ENCODE data around the gene SPACA5B. TPM values are rescaled to one million over a fixed set of nuclear protein-coding genes. Genes with fewer than 3 reads are reported as not detected.
"Not testable (repeated sequence)": the region's sequence is repeated elsewhere in the genome, so short reads cannot be mapped to it uniquely, and the experiment has no call there.

The SPACA5B gene
- polyA plus RNA-seq, 2 of the 4 experiments (the other 2 are of a cell fraction) = not detected

DNA sequence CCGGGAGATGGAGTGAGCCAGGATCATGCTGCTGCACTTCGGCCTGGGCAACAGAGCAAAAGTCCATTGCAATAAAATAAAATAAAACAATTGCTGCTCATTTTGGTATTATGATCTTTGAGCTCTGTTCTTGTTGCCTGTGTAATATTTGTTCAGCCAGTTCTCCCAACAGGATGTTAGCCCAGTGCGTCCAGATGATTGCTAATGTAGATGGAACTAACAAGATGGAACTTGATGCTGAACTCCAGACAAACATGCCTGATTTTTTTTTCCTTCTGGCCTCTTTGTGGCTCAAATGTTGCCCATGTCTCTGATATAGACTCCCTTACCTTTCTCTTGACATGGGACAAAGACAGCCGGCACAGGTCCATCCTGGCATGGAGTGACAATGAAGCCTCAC is 50.4 kb downstream of the SPACA5B start:
- no peak for FAIRE-seq
- no peak overlapping the region for H3K4me2 ChIP-seq
- ATAC-seq = no peak

DNA sequence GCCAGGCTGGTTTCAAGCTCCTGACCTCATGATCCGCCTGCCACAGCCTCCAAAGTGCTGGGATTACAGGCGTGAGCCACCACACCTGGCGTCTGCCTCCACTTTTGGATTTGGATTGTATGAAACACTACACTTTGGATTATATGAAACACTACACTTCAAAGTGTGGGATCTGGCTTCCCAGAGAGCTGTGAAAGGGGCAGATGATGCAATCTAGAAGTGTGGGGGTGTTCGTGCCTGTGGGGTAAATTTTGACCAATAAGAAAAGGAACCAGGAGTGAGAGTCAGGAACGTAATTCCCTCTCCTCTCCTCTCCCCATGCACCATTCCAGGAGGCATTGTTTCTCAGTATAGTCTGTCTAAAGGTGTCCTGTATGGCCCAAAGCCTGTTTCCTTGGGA is 51.5 kb downstream of the SPACA5B start:
- H3K4me2 ChIP-seq; H3K27ac ChIP-seq; ATAC-seq; H3K4me1 ChIP-seq; H3K4me3 ChIP-seq; CTCF ChIA-PET; FAIRE-seq; POLR2A ChIA-PET; H3K9me3 ChIP-seq; DNase-seq (ENCODE audit: low read depth in 1 of 2, low spot score in 1 of 2): not testable (repeated sequence)
- WGBS (ENCODE audit: missing lambda C conversion rate) = 15% methylated on average over 5 of the region's 5 CpGs

More for the DNA sequence above, 50.4 kb downstream of the SPACA5B start:
- no peak for DNase-seq (ENCODE audit: low read depth in 1 of 2, low spot score in 1 of 2)
- 52% methylated on average over 4 of the region's 4 CpGs for WGBS (ENCODE audit: missing lambda C conversion rate)
- CTCF ChIA-PET = no interaction called here
- Histone ChIP-seq H3K4me1 (no peaks in the 10 kb centered on the region), H3K27ac (no peak overlapping the region), H3K9me3 (no peaks in the 10 kb centered on the region), H3K4me3 (no peak overlapping the region)
- TF ChIP-seq, protein P1, sequence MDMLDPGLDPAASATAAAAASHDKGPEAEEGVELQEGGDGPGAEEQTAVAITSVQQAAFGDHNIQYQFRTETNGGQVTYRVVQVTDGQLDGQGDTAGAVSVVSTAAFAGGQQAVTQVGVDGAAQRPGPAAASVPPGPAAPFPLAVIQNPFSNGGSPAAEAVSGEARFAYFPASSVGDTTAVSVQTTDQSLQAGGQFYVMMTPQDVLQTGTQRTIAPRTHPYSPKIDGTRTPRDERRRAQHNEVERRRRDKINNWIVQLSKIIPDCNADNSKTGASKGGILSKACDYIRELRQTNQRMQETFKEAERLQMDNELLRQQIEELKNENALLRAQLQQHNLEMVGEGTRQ (IDR thresholded peaks at IDR 0.05) = no peak
- TF ChIP-seq RFX5 (IDR thresholded peaks at IDR 0.05) = no peak
- no peak for TF ChIP-seq RARB (CRISPR knock-in tag; IDR thresholded peaks at IDR 0.05)
- no peak for TF ChIP-seq HMGXB4 (CRISPR knock-in tag; IDR thresholded peaks at IDR 0.05; ENCODE audit: borderline replicate concordance)
- TF ChIP-seq BCL3 (IDR thresholded peaks at IDR 0.05) = no peak
- no peak for TF ChIP-seq SMC3 (IDR thresholded peaks at IDR 0.05)
- no peak for TF ChIP-seq MYC (IDR thresholded peaks at IDR 0.05; ENCODE audit: borderline replicate concordance, low read length)
- TF ChIP-seq, protein P2, sequence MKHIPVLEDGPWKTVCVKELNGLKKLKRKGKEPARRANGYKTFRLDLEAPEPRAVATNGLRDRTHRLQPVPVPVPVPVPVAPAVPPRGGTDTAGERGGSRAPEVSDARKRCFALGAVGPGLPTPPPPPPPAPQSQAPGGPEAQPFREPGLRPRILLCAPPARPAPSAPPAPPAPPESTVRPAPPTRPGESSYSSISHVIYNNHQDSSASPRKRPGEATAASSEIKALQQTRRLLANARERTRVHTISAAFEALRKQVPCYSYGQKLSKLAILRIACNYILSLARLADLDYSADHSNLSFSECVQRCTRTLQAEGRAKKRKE (CRISPR knock-in tag; IDR thresholded peaks at IDR 0.05; ENCODE audit: low read depth) = no peak
- no peak for TF ChIP-seq EP300 (IDR thresholded peaks at IDR 0.05)
- no peak for TF ChIP-seq GATA3 (IDR thresholded peaks at IDR 0.05; ENCODE audit: borderline replicate concordance)
- no peak for TF ChIP-seq POLR2AphosphoS2 (conservative IDR thresholded peaks at IDR 0.05; ENCODE audit: low read length)
- POLR2A ChIA-PET = no interaction called here

Small RNAs within 50 kb of the gene (small RNA-seq; reads per million reads assigned to genes)
- gene AC245047.7 = 0 reads per million in 6 experiments
- 0 to 2.3 (median 0.08) reads per million in 6 experiments for gene RNU6-707P

Other genes starting within 250 kb of the SPACA5B start
- gene ZNF182, start 126.6 kb upstream of the SPACA5B start, polyA plus RNA-seq (2011; rRNA removed) = 5.1 and 5.5 TPM in 2 replicates
- 3.7 to 4.5 TPM (median 4.1 TPM) in 3 replicates for gene ZNF182, start 126.6 kb upstream of the SPACA5B start, polyA plus RNA-seq (2017; fragmentation: RNase III; extraction: RNeasy Plus Mini Kit Qiagen cat#74134 plus additional on column Dnase treatment)
- gene SPACA5, start 123.6 kb upstream of the SPACA5B start, polyA plus RNA-seq (2011; rRNA removed) = not detected in 2 replicates
- gene SPACA5, start 123.6 kb upstream of the SPACA5B start, polyA plus RNA-seq (2017; fragmentation: RNase III; extraction: RNeasy Plus Mini Kit Qiagen cat#74134 plus additional on column Dnase treatment) = not detected in 3 replicates
- gene ZNF630, start 59.0 kb upstream of the SPACA5B start, polyA plus RNA-seq (2011; rRNA removed) = 0.88 and 1.2 TPM in 2 replicates
- gene ZNF630, start 59.0 kb upstream of the SPACA5B start, polyA plus RNA-seq (2017; fragmentation: RNase III; extraction: RNeasy Plus Mini Kit Qiagen cat#74134 plus additional on column Dnase treatment) = 0.46 to 0.58 TPM (median 0.54 TPM) in 3 replicates
- not detected in 2 replicates for gene SSX5, start 66.2 kb downstream of the SPACA5B start, polyA plus RNA-seq (2011; rRNA removed)
- not detected in 3 replicates for gene SSX5, start 66.2 kb downstream of the SPACA5B start, polyA plus RNA-seq (2017; fragmentation: RNase III; extraction: RNeasy Plus Mini Kit Qiagen cat#74134 plus additional on column Dnase treatment)
- not detected in 2 replicates for gene SSX1, start 124.8 kb downstream of the SPACA5B start, polyA plus RNA-seq (2011; rRNA removed)
- gene SSX1, start 124.8 kb downstream of the SPACA5B start, polyA plus RNA-seq (2017; fragmentation: RNase III; extraction: RNeasy Plus Mini Kit Qiagen cat#74134 plus additional on column Dnase treatment) = not detected in 3 replicates
- not detected in 2 replicates for gene SSX3, start 226.1 kb downstream of the SPACA5B start, polyA plus RNA-seq (2011; rRNA removed)
- not detected in 3 replicates for gene SSX3, start 226.1 kb downstream of the SPACA5B start, polyA plus RNA-seq (2017; fragmentation: RNase III; extraction: RNeasy Plus Mini Kit Qiagen cat#74134 plus additional on column Dnase treatment)

Data from A549 (cell line).